Transverse colon (tissue), 4 donors: Measurements from ENCODE around the gene GDI1. TPM values are rescaled to one million over a fixed set of nuclear protein-coding genes. Genes with fewer than 3 reads are reported as not detected.
A peak's percentile ranks its signal among the peaks of the same experiment; 100 is the strongest.

Experiments used
- DNase-seq: peaks from one replicate; pipeline ENCODE4 v3.0.0-alpha.2; 2019
- H3K27ac ChIP-seq, 4 donors: fragments of 200-600 bp; sonication (generic); 2 replicates each; pipeline ENCODE4 v1.5.1; 2016 to 2018; ENCODE audit warnings: inconsistent platforms in 4 of 4
- H3K27me3 ChIP-seq: fragments of 200-600 bp; sonication (generic); 2 replicates; pipeline ENCODE4 v1.5.1; 2017; ENCODE audit warnings: inconsistent platforms
- H3K36me3 ChIP-seq, 4 donors: fragments of 200-600 bp; sonication (generic); 2 replicates each; pipeline ENCODE4 v1.5.1; 2017 to 2019; ENCODE audit warnings: inconsistent platforms in 4 of 4
- H3K4me1 ChIP-seq, 4 donors: fragments of 200-600 bp; sonication (generic); 2 replicates each; pipeline ENCODE4 v1.5.1; 2017 to 2020; ENCODE audit warnings: inconsistent platforms in 4 of 4
- H3K4me3 ChIP-seq, 4 donors: fragments of 200-600 bp; sonication (generic); 1 replicate in 1 of 4; 2 replicates in 3 of 4; pipeline versions ENCODE4 v1.5.1 to v1.6.1; 2017 to 2019; ENCODE audit warnings: inconsistent platforms in 4 of 4
- H3K9me3 ChIP-seq, 2 donors: fragments of 200-600 bp; sonication (generic); 2 replicates each; pipeline ENCODE4 v1.5.1; 2017 to 2019; ENCODE audit warnings: inconsistent platforms in 2 of 2
- CTCF ChIP-seq, 5 experiments: fragments of 200-600 bp in 3 of 5; fragments of 450-650 bp in 2 of 5; sonication (generic) in 3 of 5; IDR thresholded peaks; 1 replicate in 2 of 5; 2 replicates in 3 of 5; pipeline ENCODE4 v1.5.1; 2016 to 2017; ENCODE audit warnings: antibody characterized with exemption in 5 of 5, inconsistent platforms in 3 of 5, mild to moderate bottlenecking in 2 of 5, moderate library complexity in 1 of 5
- EP300 ChIP-seq: sonication (generic); formaldehyde crosslinking; IDR thresholded peaks from one replicate; pipeline ENCODE4 v1.6.1; 2017; ENCODE audit warnings: antibody characterized with exemption, low read depth
- POLR2A ChIP-seq: fragments of 450-650 bp; IDR thresholded peaks from one replicate; pipeline ENCODE4 v1.6.1; 2016; ENCODE audit warnings: antibody characterized with exemption, mild to moderate bottlenecking, moderate library complexity
- POLR2AphosphoS5 ChIP-seq, 3 donors: sonication (generic); formaldehyde crosslinking; IDR thresholded peaks; one replicate each; pipeline ENCODE4 v1.6.1; 2016; ENCODE audit warnings: antibody characterized with exemption in 3 of 3
- WGBS, 2 donors: methylation state at CpG; one replicate each; pipeline ENCODE4 v1.1.5; 2018; ENCODE audit warnings: low coverage in 1 of 2; 5-methylcytosine and 5-hydroxymethylcytosine counted together
- in situ Hi-C, 4 donors: fragments of 200-750 bp; cut with MboI; loops; one replicate each; pipeline versions ENCODE4 v1.15.0 to v1.15.1; 2017; ENCODE audit warnings: low sequenced_read_pairs in 3 of 4, low pct_ligation_motif_present in 1 of 4, low pct_unique_long_range_greater_than_20kb in 1 of 4
- intact Hi-C: fragments of 100-400 bp; cut with DNase I; formaldehyde crosslinking; loops from one replicate; pipeline ENCODE4 v1.15.1; 2023; ENCODE audit warnings: low total_unique reads
- total RNA-seq, 4 donors: library from RNA; depleted of rRNA; stranded (reverse); fragments of >200 nt; gene quantifications; one replicate each; pipeline ENCODE4 v1.1.0, GENCODE V29; 2016

GDI1 gene
- total RNA-seq, 4 donors from 2014 or later: 86.6 to 173 (median 119) TPM

DNA sequence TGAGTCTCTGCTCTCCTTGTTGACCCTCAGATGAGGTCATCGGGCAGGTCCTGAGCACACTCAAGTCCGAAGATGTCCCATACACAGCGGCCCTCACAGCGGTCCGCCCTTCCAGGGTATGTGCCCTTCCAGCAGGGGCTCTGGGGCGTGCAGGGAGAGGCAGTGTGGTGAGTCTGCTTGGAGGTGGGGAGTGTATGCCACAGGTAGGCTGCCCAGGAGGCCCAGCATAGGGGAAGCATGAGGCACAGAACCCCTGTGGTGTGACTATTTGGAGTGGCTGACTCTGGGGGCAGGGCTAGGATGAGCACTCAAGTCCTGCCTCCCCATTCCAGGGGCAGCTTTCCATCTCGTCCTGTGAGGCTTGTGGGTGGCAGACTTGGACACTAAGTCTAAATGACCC lies 3.3 kb upstream of the GDI1 start:
- Histone ChIP-seq H3K27me3 (no peaks in the 10 kb centered on the region), H3K9me3 (no peaks in the 10 kb centered on the region), H3K4me1 (peaks cover 2 to 23% (median 5%) of the 10 kb centered on the region in 4 donors), H3K4me3 (no peak overlapping the region), H3K36me3 (no peaks in the 10 kb centered on the region), H3K27ac (no peak overlapping the region)
- no peak for DNase-seq
- TF ChIP-seq CTCF (IDR thresholded peaks at IDR 0.05): no peak
- no peak for TF ChIP-seq POLR2AphosphoS5 (IDR thresholded peaks at IDR 0.05)
- TF ChIP-seq EP300: no peak
- TF ChIP-seq POLR2A: no peak
- in situ Hi-C loops: no loop called here
- intact Hi-C loops: no loop called here
- WGBS, 2 donors: 88% methylated on average over 7 of the region's 7 CpGs; no CpG with 5 or more reads in 1 of the 2 donors

DNA sequence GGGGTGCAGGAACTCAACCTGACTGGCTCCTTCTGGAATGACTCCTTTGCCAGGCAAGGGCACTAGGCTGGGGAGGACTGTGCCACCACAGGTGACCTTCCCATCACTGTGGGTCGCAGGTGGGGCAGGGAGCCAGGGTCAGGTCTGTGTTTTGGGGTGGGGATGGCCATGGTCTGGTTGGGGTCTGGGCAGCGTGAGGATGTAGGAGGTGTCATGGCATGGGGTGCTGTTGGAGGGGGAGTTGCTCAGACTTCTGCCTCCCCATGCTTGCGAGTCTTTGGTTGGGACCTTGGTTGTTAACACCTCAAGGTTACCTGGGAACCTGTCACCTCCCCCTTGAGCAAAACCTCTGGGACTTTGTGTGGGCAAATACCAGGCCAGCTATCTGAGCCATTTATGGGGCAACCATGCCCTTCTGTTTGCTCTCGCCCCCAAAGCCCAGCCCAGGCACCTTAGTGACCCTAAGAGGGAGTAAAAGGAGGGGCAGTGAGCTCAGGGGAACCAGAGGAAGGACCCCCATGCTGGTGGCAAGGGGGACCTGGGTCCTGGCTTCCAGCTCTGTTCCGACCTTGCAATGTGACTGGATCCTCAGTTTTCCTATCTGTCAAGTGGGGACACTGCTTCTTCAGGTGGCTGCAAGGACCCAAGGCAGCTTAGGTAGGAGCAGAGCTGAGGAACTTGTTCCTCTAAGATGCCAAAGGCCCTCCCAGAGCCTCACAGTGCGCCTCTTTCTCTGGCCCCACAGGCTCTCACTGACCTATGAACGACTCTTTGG lies 2.4 kb upstream of the GDI1 start:
- 81% methylated on average over 7 of the region's 7 CpGs; no CpG with 5 or more reads in 1 of the 2 donors for WGBS, 2 donors
- in situ Hi-C loops (no loop called here), intact Hi-C loops (no loop called here)
- DNase-seq: no peak
- no peak overlapping the region for H3K4me3 ChIP-seq
- no peaks in the 10 kb centered on the region for H3K27me3 ChIP-seq
- H3K27ac ChIP-seq: no peak overlapping the region
- peaks cover 3 to 22% (median 5%) of the 10 kb centered on the region in 4 donors for H3K4me1 ChIP-seq
- H3K9me3 ChIP-seq: no peaks in the 10 kb centered on the region
- H3K36me3 ChIP-seq: no peaks in the 10 kb centered on the region
- no peak for TF ChIP-seq EP300
- no peak for TF ChIP-seq POLR2A
- no peak for TF ChIP-seq POLR2AphosphoS5 (IDR thresholded peaks at IDR 0.05)
- no peak for TF ChIP-seq CTCF (IDR thresholded peaks at IDR 0.05)

DNA sequence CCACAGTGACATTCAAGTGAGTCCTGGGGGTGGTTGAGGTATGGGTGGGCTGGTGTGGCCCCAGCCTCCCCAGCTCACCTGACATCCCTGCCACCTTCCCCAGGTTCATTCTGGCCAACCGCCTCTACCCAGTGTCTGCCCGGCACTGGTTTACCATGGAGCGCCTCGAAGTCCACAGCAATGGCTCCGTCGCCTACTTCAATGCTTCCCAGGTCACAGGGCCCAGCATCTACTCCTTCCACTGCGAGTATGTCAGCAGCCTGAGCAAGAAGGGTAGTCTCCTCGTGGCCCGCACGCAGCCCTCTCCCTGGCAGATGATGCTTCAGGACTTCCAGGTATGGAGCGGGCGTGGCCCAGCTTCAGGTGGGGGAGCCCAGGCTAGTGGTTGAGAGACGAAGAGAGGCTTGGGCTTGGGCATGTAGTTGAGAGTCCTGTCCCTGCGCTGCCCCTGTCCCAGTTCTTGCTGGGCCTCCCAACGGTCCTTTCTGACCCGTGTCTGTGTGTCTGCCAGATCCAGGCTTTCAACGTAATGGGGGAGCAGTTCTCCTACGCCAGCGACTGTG lies 1.7 kb upstream of the GDI1 start:
- 88% methylated on average over 19 of the region's 19 CpGs; no CpG with 5 or more reads in 1 of the 2 donors for WGBS, 2 donors
- H3K9me3 ChIP-seq: no peaks in the 10 kb centered on the region
- no peaks in the 10 kb centered on the region for H3K36me3 ChIP-seq
- in situ Hi-C loops (no loop called here), intact Hi-C loops (no loop called here)
- H3K27ac ChIP-seq: no peak overlapping the region
- H3K4me1 ChIP-seq: peaks cover 3 to 16% (median 5%) of the 10 kb centered on the region in 4 donors
- no peak for TF ChIP-seq POLR2AphosphoS5 (IDR thresholded peaks at IDR 0.05)
- no peak for TF ChIP-seq CTCF (IDR thresholded peaks at IDR 0.05)
- no peak for TF ChIP-seq POLR2A
- TF ChIP-seq EP300: no peak
- H3K27me3 ChIP-seq: no peaks in the 10 kb centered on the region
- no peak overlapping the region for H3K4me3 ChIP-seq
- DNase-seq: no peak

DNA sequence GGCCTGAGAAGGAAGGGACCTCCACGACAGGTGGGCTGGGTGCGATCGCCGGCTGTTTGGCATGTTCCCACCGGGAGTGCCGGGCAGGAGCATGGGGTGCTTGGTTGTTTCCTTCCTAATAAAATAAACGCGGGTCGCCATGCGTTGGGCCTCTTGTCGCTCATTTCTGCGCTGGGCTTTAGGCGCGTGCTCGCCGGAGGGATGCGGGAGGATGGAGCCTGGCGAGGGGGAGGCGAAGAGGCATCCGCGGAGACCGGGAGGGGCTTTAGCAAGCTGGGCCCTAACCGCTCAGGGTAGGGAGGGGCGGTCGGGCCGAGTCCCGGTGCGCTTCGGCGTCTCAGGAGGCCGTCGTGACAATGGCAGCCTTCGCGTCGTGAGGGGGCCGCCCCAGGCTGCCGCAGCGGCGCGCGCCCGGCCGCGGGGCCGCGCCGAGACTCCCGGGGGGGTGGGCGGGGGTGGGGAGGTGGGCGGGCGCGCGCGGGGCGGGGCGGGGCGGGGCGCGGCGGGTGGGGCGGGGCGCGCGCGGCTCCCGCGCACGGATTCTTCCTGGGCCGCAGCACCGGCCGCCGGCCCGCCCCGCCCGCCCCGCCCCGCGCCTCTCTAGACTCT lies 476 bp upstream of the GDI1 start:
- Histone ChIP-seq H3K4me3 (peak overlapping the region in 3 of 4 donors; percentile 56 to 86 (median 75)), H3K27me3 (no peaks in the 10 kb centered on the region), H3K9me3 (no peaks in the 10 kb centered on the region), H3K36me3 (no peaks in the 10 kb centered on the region), H3K4me1 (peaks cover 3 to 16% (median 5%) of the 10 kb centered on the region in 4 donors), H3K27ac (peak overlapping the region; percentile 82 to 92 (median 88))
- peak; percentile 29 for DNase-seq
- 73% methylated on average over 34 of the region's 78 CpGs; no CpG with 5 or more reads in 1 of the 2 donors for WGBS, 2 donors
- intact Hi-C loops: no loop called here
- in situ Hi-C loops: no loop called here
- TF ChIP-seq POLR2A: no peak
- TF ChIP-seq CTCF (IDR thresholded peaks at IDR 0.05): no peak
